CD8-positive, alpha-beta memory T cell (primary cell): ENCODE data around the gene MBD3L4. TPM values are rescaled to one million over a fixed set of nuclear protein-coding genes. Genes with fewer than 3 reads are reported as not detected.

Experiments used
- CTCF ChIA-PET: fragments of 350-600 bp; sonication (Branson Sonifier 250); formaldehyde crosslinking; loops from one replicate; lab custom pipeline; 2021; ENCODE audit warnings: antibody characterized with exemption; lab: Charles Lee
- POLR2A ChIA-PET: fragments of 350-600 bp; sonication (Branson Sonifier 250); formaldehyde crosslinking; loops from one replicate; lab custom pipeline; 2021; ENCODE audit warnings: antibody characterized with exemption; lab: Charles Lee
- DNase-seq, 5 donors: peaks; one replicate each; pipeline versions ENCODE4 v3.0.0 to v3.0.0-alpha.2; 2020 to 2022; ENCODE audit warnings: mixed read lengths in 1 of 5
- H3K27ac ChIP-seq: one replicate; pipeline ENCODE4 v1.7.0; 2013; ENCODE audit warnings: low read depth, mild to moderate bottlenecking, low read length, moderate library complexity
- H3K27me3 ChIP-seq: 2 replicates; pipeline ENCODE4 v1.7.0; 2013; ENCODE audit warnings: low read length, mild to moderate bottlenecking; ENCODE audit not compliant: insufficient read depth, poor library complexity, severe bottlenecking
- H3K36me3 ChIP-seq: 2 replicates; pipeline ENCODE4 v1.7.0; 2013; ENCODE audit warnings: mild to moderate bottlenecking, low read length, moderate library complexity; ENCODE audit not compliant: insufficient read depth
- H3K4me1 ChIP-seq: 2 replicates; pipeline ENCODE4 v1.7.0; 2013; ENCODE audit warnings: mild to moderate bottlenecking, low read length, moderate library complexity; ENCODE audit not compliant: insufficient read depth
- H3K4me3 ChIP-seq: 2 replicates; pipeline ENCODE4 v1.7.0; 2013; ENCODE audit warnings: mild to moderate bottlenecking, low read length
- H3K9me3 ChIP-seq: 2 replicates; pipeline ENCODE4 v1.7.0; 2013; ENCODE audit warnings: mild to moderate bottlenecking, low read length
- H3K27ac Mint-ChIP-seq, 8 donors: one replicate each; pipeline ENCODE4 v1.8.0; 2020 to 2021; ENCODE audit warnings: mixed read lengths in 8 of 8, mild to moderate bottlenecking in 6 of 8, inconsistent platforms in 3 of 8, moderate library complexity in 3 of 8
- H3K27me3 Mint-ChIP-seq, 2 donors: one replicate each; pipeline ENCODE4 v1.8.0; 2020 to 2021; ENCODE audit warnings: mixed read lengths in 2 of 2, mild to moderate bottlenecking in 1 of 2, moderate library complexity in 1 of 2
- H3K36me3 Mint-ChIP-seq, 3 donors: one replicate each; pipeline ENCODE4 v1.8.0; 2020 to 2021; ENCODE audit warnings: mixed read lengths in 3 of 3, inconsistent platforms in 1 of 3, mild to moderate bottlenecking in 1 of 3
- H3K4me1 Mint-ChIP-seq, 3 donors: one replicate each; pipeline ENCODE4 v1.8.0; 2020 to 2021; ENCODE audit warnings: mixed read lengths in 3 of 3, inconsistent platforms in 1 of 3, mild to moderate bottlenecking in 1 of 3
- H3K4me3 Mint-ChIP-seq, 7 donors: one replicate each; pipeline ENCODE4 v1.8.0; 2020 to 2021; ENCODE audit warnings: mixed read lengths in 7 of 7, mild to moderate bottlenecking in 6 of 7, moderate library complexity in 4 of 7, inconsistent platforms in 2 of 7
- H3K9me3 Mint-ChIP-seq, 5 donors: one replicate each; pipeline ENCODE4 v1.8.0; 2020 to 2022; ENCODE audit warnings: mixed read lengths in 5 of 5, mild to moderate bottlenecking in 3 of 5, moderate library complexity in 2 of 5, inconsistent platforms in 1 of 5
- polyA plus RNA-seq: library from polyadenylated mRNA; unstranded; fragments of 300-500 nt; fragmentation: Illumina TruSeq; gene quantifications from one replicate; pipeline ENCODE4 v1.2.3, GENCODE V29; 2021
- total RNA-seq, 2 experiments: library from RNA; stranded (reverse); gene quantifications; one replicate each; pipeline ENCODE4 v1.2.3, GENCODE V29; 2021

The MBD3L4 gene
- total and polyA plus RNA-seq, 3 experiments from 2014 or later: not detected

GRCh38 chr19:7004313-7004931 lies 35.6 kb downstream of the MBD3L4 start:
- H3K36me3 ChIP-seq: no peaks in the 10 kb centered on the region
- H3K27ac Mint-ChIP-seq: no peak overlapping the region
- POLR2A ChIA-PET: no interaction called here
- H3K4me1 ChIP-seq: peaks cover 16% of the 10 kb centered on the region
- H3K9me3 Mint-ChIP-seq: no peaks in the 10 kb centered on the region
- peaks cover 0 to 16% of the 10 kb centered on the region in 2 donors for H3K27me3 Mint-ChIP-seq
- H3K4me3 Mint-ChIP-seq: peak overlapping the region in 1 of 7 donors; percentile 37
- H3K4me3 ChIP-seq: no peak overlapping the region
- peak in 1 of 5 donors; percentile 29 for DNase-seq
- no peaks in the 10 kb centered on the region for H3K27me3 ChIP-seq
- CTCF ChIA-PET: interaction anchor here (0.9 to 2.3 kb wide), 4 partner anchors 41 to 268 kb away, joined by 3 to 5 read pairs (median 3); no protein-coding TSS in a partner anchor
- no peaks in the 10 kb centered on the region for H3K36me3 Mint-ChIP-seq
- H3K9me3 ChIP-seq: no peaks in the 10 kb centered on the region
- H3K27ac ChIP-seq: no peak overlapping the region
- peaks cover 13 to 34% (median 30%) of the 10 kb centered on the region in 3 donors for H3K4me1 Mint-ChIP-seq

DNA sequence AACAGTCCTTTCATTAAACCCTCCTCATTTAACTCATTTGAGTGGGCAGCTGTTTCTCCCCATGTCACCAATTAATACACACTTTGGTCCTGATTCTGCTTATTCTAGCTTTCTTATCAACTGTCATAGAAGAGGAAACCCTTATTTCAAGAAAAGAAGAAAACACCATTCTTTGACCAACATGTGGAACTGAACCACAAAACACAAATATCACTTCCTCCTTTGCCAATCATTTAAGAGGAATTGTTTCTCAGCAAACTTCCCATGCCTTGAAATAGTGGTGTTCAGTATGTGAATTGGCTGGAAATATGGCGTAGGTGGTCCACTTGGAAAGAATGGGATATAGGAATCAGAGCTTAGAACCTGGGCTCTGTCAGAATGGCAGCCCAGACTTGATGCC lies 39.2 kb downstream of the MBD3L4 start:
- Histone ChIP-seq H3K27ac (no peak overlapping the region), H3K9me3 (no peaks in the 10 kb centered on the region), H3K4me3 (no peak overlapping the region), H3K4me1 (no peaks in the 10 kb centered on the region), H3K36me3 (no peaks in the 10 kb centered on the region), H3K27me3 (no peaks in the 10 kb centered on the region)
- Mint-ChIP-seq H3K4me1 (peaks cover 0 to 10% (median 6%) of the 10 kb centered on the region in 3 donors), H3K4me3 (no peak overlapping the region), H3K27ac (no peak overlapping the region), H3K27me3 (peaks cover 0 to 16% of the 10 kb centered on the region in 2 donors), H3K9me3 (peaks cover 0 to under 1% (median 0%) of the 10 kb centered on the region in 5 donors), H3K36me3 (no peaks in the 10 kb centered on the region)
- CTCF ChIA-PET: no interaction called here
- no peak for DNase-seq
- POLR2A ChIA-PET: no interaction called here

DNA sequence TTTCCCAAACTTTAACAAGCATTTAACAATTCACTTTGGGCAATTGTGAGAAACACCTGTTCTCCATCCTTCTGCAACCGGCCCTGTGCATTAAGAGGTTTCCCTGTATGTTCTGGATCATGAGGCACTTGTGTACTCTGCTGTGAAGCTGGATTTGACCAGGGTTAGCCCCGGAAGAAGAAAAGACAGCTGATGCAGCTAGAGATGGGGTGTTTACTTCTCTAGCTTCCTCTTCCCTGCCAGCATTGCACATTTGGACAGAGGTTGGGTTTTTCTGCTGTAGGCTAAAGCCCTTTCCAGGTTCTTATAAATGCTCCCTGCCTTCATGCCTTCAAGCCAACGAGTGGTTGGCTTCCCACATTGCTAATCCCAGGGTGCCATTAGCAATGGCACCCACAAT lies 39.6 kb downstream of the MBD3L4 start:
- DNase-seq: no peak
- H3K27ac Mint-ChIP-seq: no peak overlapping the region
- peaks cover 0 to 16% of the 10 kb centered on the region in 2 donors for H3K27me3 Mint-ChIP-seq
- ChIA-PET CTCF (interaction anchor here (0.7 kb wide), 1 partner anchor 136 kb away, joined by 3 read pairs; no protein-coding TSS in a partner anchor), POLR2A (no interaction called here)
- H3K4me3 Mint-ChIP-seq: no peak overlapping the region
- Histone ChIP-seq H3K4me1 (no peaks in the 10 kb centered on the region), H3K9me3 (no peaks in the 10 kb centered on the region), H3K27me3 (no peaks in the 10 kb centered on the region), H3K36me3 (no peaks in the 10 kb centered on the region), H3K27ac (no peak overlapping the region), H3K4me3 (no peak overlapping the region)
- H3K36me3 Mint-ChIP-seq: no peaks in the 10 kb centered on the region
- peaks cover 0 to 2% (median 0%) of the 10 kb centered on the region in 5 donors for H3K9me3 Mint-ChIP-seq
- H3K4me1 Mint-ChIP-seq: peaks cover 0 to 10% (median 6%) of the 10 kb centered on the region in 3 donors

- Histone ChIP-seq H3K27ac (no peak overlapping the region), H3K27me3 (no peaks in the 10 kb centered on the region), H3K36me3 (no peaks in the 10 kb centered on the region), H3K4me3 (no peak overlapping the region), H3K9me3 (no peaks in the 10 kb centered on the region), H3K4me1 (no peaks in the 10 kb centered on the region)
- CTCF ChIA-PET: interaction anchor here (0.7 kb wide), 1 partner anchor 136 kb away, joined by 3 read pairs; no protein-coding TSS in a partner anchor
- Mint-ChIP-seq H3K27ac (no peak overlapping the region), H3K4me1 (peaks cover 0 to 10% (median 6%) of the 10 kb centered on the region in 3 donors), H3K36me3 (no peaks in the 10 kb centered on the region), H3K4me3 (no peak overlapping the region), H3K9me3 (peaks cover 0 to 2% (median 2%) of the 10 kb centered on the region in 5 donors), H3K27me3 (peaks cover 0 to 16% of the 10 kb centered on the region in 2 donors)
- POLR2A ChIA-PET: no interaction called here
- DNase-seq: no peak
These were observed 40.0 kb downstream of the MBD3L4 start for GRCh38 chr19:6999933-7000332.

DNA sequence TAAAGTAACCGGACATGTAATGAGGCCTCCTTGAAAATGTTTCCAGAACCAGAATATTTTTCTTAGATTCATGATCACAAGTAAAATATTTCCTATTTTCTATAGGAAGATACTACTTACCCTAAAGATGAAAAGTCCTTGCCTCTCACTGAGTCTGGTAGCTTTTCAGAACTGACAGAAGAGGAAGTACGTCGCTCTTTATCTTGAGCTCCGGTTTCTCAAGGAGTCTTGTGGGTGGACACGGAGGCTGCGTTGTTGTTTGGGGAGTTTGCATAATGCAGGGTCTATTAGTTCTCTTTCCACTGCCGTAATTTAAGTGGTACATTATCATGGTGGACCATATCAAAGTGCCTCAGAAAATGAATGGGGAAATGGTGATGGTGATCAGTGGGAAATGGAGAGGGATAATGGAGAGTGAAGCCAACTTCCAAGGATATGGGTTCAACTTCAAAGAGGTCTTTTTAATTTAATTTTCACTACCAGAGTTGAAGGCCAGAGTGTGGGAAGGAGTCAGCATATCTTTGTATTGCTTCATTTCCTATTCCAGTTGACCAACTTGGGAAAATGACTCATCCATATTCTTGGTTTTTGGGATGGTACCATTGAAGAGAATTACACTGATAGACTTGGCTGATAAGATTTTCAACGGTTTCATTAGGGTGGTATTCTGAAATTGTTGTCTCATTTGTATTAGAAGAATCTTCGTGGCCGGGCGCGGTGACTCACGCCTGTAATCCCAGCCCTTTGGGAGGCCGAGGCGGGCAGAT lies 42.1 kb downstream of the MBD3L4 start:
- Mint-ChIP-seq H3K4me1 (peaks cover 0 to 4% (median 0%) of the 10 kb centered on the region in 3 donors), H3K36me3 (no peaks in the 10 kb centered on the region), H3K9me3 (peaks cover 0 to 2% (median 2%) of the 10 kb centered on the region in 5 donors), H3K4me3 (no peak overlapping the region), H3K27ac (no peak overlapping the region), H3K27me3 (peaks cover 0 to 13% of the 10 kb centered on the region in 2 donors)
- DNase-seq: no peak
- Histone ChIP-seq H3K4me1 (no peaks in the 10 kb centered on the region), H3K27ac (no peak overlapping the region), H3K9me3 (no peaks in the 10 kb centered on the region), H3K27me3 (no peaks in the 10 kb centered on the region), H3K36me3 (no peaks in the 10 kb centered on the region), H3K4me3 (no peak overlapping the region)
- ChIA-PET POLR2A (no interaction called here), CTCF (no interaction called here)

- Mint-ChIP-seq H3K36me3 (no peaks in the 10 kb centered on the region), H3K27me3 (peaks cover 0 to 10% of the 10 kb centered on the region in 2 donors), H3K4me1 (peaks cover 0 to 4% (median 0%) of the 10 kb centered on the region in 3 donors), H3K4me3 (no peak overlapping the region), H3K9me3 (peaks cover 0 to 2% (median 2%) of the 10 kb centered on the region in 5 donors), H3K27ac (peak overlapping the region in 1 of 8 donors; percentile 11)
- Histone ChIP-seq H3K4me3 (no peak overlapping the region), H3K36me3 (no peaks in the 10 kb centered on the region), H3K4me1 (no peaks in the 10 kb centered on the region), H3K27ac (no peak overlapping the region), H3K27me3 (no peaks in the 10 kb centered on the region), H3K9me3 (no peaks in the 10 kb centered on the region)
- ChIA-PET CTCF (no interaction called here), POLR2A (no interaction called here)
- no peak for DNase-seq
These were observed 43.2 kb downstream of the MBD3L4 start for GRCh38 chr19:6996810-6997209.

- H3K4me1 Mint-ChIP-seq: no peaks in the 10 kb centered on the region
- Histone ChIP-seq H3K27ac (no peak overlapping the region), H3K4me3 (no peak overlapping the region), H3K36me3 (no peaks in the 10 kb centered on the region), H3K4me1 (no peaks in the 10 kb centered on the region), H3K9me3 (no peaks in the 10 kb centered on the region), H3K27me3 (no peaks in the 10 kb centered on the region)
- H3K36me3 Mint-ChIP-seq: no peaks in the 10 kb centered on the region
- no peak overlapping the region for H3K4me3 Mint-ChIP-seq
- CTCF ChIA-PET: no interaction called here
- POLR2A ChIA-PET: no interaction called here
- peaks cover 0 to 2% (median 2%) of the 10 kb centered on the region in 5 donors for H3K9me3 Mint-ChIP-seq
- H3K27me3 Mint-ChIP-seq: peaks cover 0 to 2% of the 10 kb centered on the region in 2 donors
- peak overlapping the region in 3 of 8 donors; percentile 1 to 39 (median 36) for H3K27ac Mint-ChIP-seq
- no peak for DNase-seq
These were observed 44.9 kb downstream of the MBD3L4 start for GRCh38 chr19:6995054-6995453.

GRCh38 chr19:6988257-6988656 lies 51.7 kb downstream of the MBD3L4 start:
- no peak overlapping the region for H3K27ac ChIP-seq
- Mint-ChIP-seq H3K4me1 (no peaks in the 10 kb centered on the region), H3K36me3 (peaks cover 0 to 6% (median 1%) of the 10 kb centered on the region in 3 donors), H3K27ac (no peak overlapping the region), H3K9me3 (peaks cover 8 to 26% (median 20%) of the 10 kb centered on the region in 5 donors), H3K27me3 (peaks cover 8 to 24% of the 10 kb centered on the region in 2 donors), H3K4me3 (no peak overlapping the region)
- no peaks in the 10 kb centered on the region for H3K4me1 ChIP-seq
- DNase-seq: no peak
- CTCF ChIA-PET: interaction anchor here (0.6 kb wide), 1 partner anchor 103 kb away, joined by 3 read pairs; no protein-coding TSS in a partner anchor
- no peaks in the 10 kb centered on the region for H3K27me3 ChIP-seq
- no peak overlapping the region for H3K4me3 ChIP-seq
- H3K36me3 ChIP-seq: no peaks in the 10 kb centered on the region
- peaks cover 10% of the 10 kb centered on the region for H3K9me3 ChIP-seq
- POLR2A ChIA-PET: no interaction called here
